ENCODE results near the gene TAGLN.
"Not testable (repeated sequence)": the region's sequence is repeated elsewhere in the genome, so short reads cannot be mapped to it uniquely, and the experiment has no call there.

TAGLN gene

GRCh38 chr11:117204283-117205080 is 5.3 kb downstream of the TAGLN start:
- peaks cover 13% of the 10 kb centered on the region for H3K36me3 ChIP-seq (ENCODE audit: control insufficient read depth, insufficient read depth, low read length)
- TF ChIP-seq, protein P1, sequence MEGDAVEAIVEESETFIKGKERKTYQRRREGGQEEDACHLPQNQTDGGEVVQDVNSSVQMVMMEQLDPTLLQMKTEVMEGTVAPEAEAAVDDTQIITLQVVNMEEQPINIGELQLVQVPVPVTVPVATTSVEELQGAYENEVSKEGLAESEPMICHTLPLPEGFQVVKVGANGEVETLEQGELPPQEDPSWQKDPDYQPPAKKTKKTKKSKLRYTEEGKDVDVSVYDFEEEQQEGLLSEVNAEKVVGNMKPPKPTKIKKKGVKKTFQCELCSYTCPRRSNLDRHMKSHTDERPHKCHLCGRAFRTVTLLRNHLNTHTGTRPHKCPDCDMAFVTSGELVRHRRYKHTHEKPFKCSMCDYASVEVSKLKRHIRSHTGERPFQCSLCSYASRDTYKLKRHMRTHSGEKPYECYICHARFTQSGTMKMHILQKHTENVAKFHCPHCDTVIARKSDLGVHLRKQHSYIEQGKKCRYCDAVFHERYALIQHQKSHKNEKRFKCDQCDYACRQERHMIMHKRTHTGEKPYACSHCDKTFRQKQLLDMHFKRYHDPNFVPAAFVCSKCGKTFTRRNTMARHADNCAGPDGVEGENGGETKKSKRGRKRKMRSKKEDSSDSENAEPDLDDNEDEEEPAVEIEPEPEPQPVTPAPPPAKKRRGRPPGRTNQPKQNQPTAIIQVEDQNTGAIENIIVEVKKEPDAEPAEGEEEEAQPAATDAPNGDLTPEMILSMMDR (IDR thresholded peaks at IDR 0.05; ENCODE audit: insufficient read depth, low read length, poor library complexity, severe bottlenecking): no peak
- DNase-seq (ENCODE audit: extremely low read depth, insufficient read length): no peak

DNA sequence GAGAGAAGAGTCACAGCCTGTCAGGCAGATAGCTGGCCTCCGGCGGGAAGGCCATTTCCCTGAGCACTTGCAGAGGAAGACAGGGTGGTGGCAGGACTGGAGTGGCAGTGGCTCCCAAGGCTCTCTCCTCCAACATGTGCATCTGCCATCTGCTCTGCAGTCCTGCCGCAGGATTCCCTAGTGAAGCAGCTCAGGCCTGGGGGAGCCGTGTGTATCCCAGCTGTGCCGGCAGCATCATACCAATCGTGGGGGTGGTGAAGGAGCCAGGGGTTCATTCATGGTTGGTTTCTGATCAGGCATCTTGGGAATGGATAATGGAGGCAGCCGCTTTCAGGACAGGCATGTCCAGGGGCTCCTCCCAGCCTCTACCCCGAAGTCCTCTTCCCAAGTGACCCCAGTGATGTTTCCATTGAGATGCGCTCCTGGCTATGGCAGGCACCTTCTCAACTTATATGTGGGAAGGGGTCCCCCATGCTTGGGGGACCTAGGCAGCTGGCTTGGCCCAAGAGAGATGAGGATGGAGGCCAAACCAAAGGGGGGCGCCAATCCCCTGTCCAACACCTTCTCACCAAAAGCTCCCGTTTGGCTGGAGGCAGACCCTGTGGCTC is 6.1 kb downstream of the TAGLN start:
- Histone ChIP-seq H3K36me3 (ENCODE audit: control insufficient read depth, insufficient read depth, low read length) (peaks cover 13% of the 10 kb centered on the region), H3K27me3 (replicated peaks; ENCODE audit: control insufficient read depth, insufficient read depth, low read length) (no peaks in the 10 kb centered on the region), H3K4me3 (replicated peaks; ENCODE audit: low read depth, low read length) (no peak overlapping the region)
- TF ChIP-seq, protein P1 (IDR thresholded peaks at IDR 0.05; ENCODE audit: insufficient read depth, low read length, poor library complexity, severe bottlenecking): no peak
- no peak for DNase-seq (ENCODE audit: extremely low read depth, insufficient read length)

More at GRCh38 chr11:117204283-117205080, 5.3 kb downstream of the TAGLN start:
- no peaks in the 10 kb centered on the region for H3K27me3 ChIP-seq (replicated peaks; ENCODE audit: control insufficient read depth, insufficient read depth, low read length)
- H3K4me3 ChIP-seq (replicated peaks; ENCODE audit: low read depth, low read length): no peak overlapping the region

- not testable (repeated sequence) for DNase-seq (ENCODE audit: extremely low read depth, insufficient read length); H3K4me3 ChIP-seq (replicated peaks; ENCODE audit: low read depth, low read length)
- peaks cover 13% of the 10 kb centered on the region for H3K36me3 ChIP-seq (ENCODE audit: control insufficient read depth, insufficient read depth, low read length)
Measured at GRCh38 chr11:117206111-117206510, 6.9 kb downstream of the TAGLN start.

DNA sequence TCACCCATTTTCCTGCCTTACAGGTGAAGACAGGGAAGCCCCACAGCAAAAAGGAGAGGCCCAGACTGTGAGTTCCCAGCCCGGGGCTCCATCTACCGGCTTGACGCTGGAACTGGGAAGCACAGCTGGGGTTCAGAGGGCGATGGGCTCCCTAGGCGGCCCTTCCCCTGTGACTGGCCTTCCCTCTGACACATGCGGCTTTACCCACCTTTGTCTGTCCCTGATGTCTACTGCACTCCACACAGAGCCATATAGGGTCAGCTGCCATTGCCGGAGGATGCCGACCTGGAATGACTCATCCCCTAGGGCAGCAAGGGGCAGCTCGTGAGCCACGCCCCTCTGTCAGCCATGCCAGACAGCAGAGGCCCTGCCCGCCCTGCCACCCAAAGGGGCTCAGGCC is 7.7 kb downstream of the TAGLN start:
- DNase-seq (ENCODE audit: extremely low read depth, insufficient read length); H3K27me3 ChIP-seq (replicated peaks; ENCODE audit: control insufficient read depth, insufficient read depth, low read length); H3K4me3 ChIP-seq (replicated peaks; ENCODE audit: low read depth, low read length): not testable (repeated sequence)
- H3K36me3 ChIP-seq (ENCODE audit: control insufficient read depth, insufficient read depth, low read length): peaks cover 13% of the 10 kb centered on the region

More at GRCh38 chr11:117206111-117206510, 6.9 kb downstream of the TAGLN start:
- H3K27me3 ChIP-seq (replicated peaks; ENCODE audit: control insufficient read depth, insufficient read depth, low read length): not testable (repeated sequence)

DNA sequence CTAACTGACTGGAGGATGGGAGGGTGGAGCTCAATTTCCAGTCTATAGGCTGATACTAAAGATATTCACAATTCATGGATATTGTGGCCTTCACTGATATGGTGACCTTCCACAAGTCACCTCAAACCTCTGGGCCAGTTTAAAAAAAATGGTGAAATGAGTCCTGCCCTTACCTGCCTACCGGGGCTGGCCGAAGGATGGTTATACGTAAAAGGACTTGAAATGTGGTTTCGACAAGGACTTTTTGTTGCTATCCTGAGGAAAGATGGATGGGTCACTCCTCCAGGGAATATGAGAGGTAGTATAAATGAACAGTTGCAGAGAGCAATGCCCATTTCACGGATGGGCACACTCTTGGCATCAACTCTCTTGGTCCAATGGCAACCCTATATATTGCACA is 8.3 kb downstream of the TAGLN start:
- not testable (repeated sequence) for H3K4me3 ChIP-seq (replicated peaks; ENCODE audit: low read depth, low read length); DNase-seq (ENCODE audit: extremely low read depth, insufficient read length); H3K27me3 ChIP-seq (replicated peaks; ENCODE audit: control insufficient read depth, insufficient read depth, low read length)
- peaks cover 13% of the 10 kb centered on the region for H3K36me3 ChIP-seq (ENCODE audit: control insufficient read depth, insufficient read depth, low read length)

DNA sequence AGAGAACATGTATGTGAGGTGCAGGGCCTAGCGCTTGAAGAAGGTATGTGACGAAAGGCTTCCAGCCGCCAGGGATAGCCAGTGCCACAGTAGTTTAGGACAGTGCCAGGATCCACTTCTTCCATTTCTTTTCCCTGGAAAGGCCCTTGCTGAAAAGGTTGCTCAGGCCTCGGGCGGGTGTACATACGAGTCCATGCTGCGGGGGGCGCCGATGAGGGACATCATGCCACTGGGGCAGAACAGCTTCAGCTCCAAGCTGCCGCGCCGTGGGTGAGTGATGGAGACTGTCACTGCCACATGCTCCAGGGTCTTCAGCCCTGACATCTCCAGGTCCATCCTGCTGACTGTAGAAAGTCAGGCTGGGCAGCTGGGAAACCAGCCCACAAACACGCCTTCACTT is 9.5 kb downstream of the TAGLN start:
- not testable (repeated sequence) for DNase-seq (ENCODE audit: extremely low read depth, insufficient read length); H3K27me3 ChIP-seq (replicated peaks; ENCODE audit: control insufficient read depth, insufficient read depth, low read length); H3K4me3 ChIP-seq (replicated peaks; ENCODE audit: low read depth, low read length)
- TF ChIP-seq, protein P1 (IDR thresholded peaks at IDR 0.05; ENCODE audit: insufficient read depth, low read length, poor library complexity, severe bottlenecking): peak; percentile 8
- peaks cover 15% of the 10 kb centered on the region for H3K36me3 ChIP-seq (ENCODE audit: control insufficient read depth, insufficient read depth, low read length)

- not testable (repeated sequence) for H3K27me3 ChIP-seq (replicated peaks; ENCODE audit: control insufficient read depth, insufficient read depth, low read length); H3K4me3 ChIP-seq (replicated peaks; ENCODE audit: low read depth, low read length); DNase-seq (ENCODE audit: extremely low read depth, insufficient read length)
- H3K36me3 ChIP-seq (ENCODE audit: control insufficient read depth, insufficient read depth, low read length): peaks cover 11% of the 10 kb centered on the region
Measured at GRCh38 chr11:117209351-117210125, 10.4 kb downstream of the TAGLN start.
